Thoracic aorta (tissue), 2 donors: ENCODE data around the gene NF1. TPM values are rescaled to one million over a fixed set of nuclear protein-coding genes. Genes with fewer than 3 reads are reported as not detected.

ENCODE experiments used
- ATAC-seq: fragments of 150-250 bp; one replicate; pipeline ENCODE4 v1.8.0; 2017; ENCODE audit warnings: low read depth; ENCODE audit not compliant: insufficient number of reproducible peaks, low FRiP score
- DNase-seq: peaks from one replicate; pipeline ENCODE4 v3.0.0-alpha.2; 2020; ENCODE audit warnings: low spot score
- H3K27ac ChIP-seq, 2 donors: fragments of 200-600 bp; sonication (generic); 1 replicate in 1 of 2; 2 replicates in 1 of 2; pipeline ENCODE4 v1.5.1; 2016; ENCODE audit warnings: mild to moderate bottlenecking in 2 of 2, moderate library complexity in 2 of 2
- H3K27me3 ChIP-seq: fragments of 200-600 bp; sonication (generic); replicated peaks from 2 replicates; pipeline ENCODE4 v1.6.0; 2016; ENCODE audit warnings: mild to moderate bottlenecking; ENCODE audit not compliant: insufficient read depth
- H3K36me3 ChIP-seq: fragments of 200-600 bp; sonication (generic); one replicate; pipeline ENCODE4 v1.5.1; 2016
- H3K4me1 ChIP-seq, 2 donors: fragments of 200-600 bp; sonication (generic); 1 replicate in 1 of 2; 2 replicates in 1 of 2; pipeline versions ENCODE4 v1.5.1 to v1.6.0; 2016; ENCODE audit warnings: low read depth in 2 of 2, mild to moderate bottlenecking in 1 of 2; ENCODE audit not compliant: control insufficient read depth in 1 of 2
- H3K4me3 ChIP-seq: fragments of 200-600 bp; sonication (generic); 2 replicates; pipeline ENCODE4 v1.5.1; 2016; ENCODE audit warnings: mild to moderate bottlenecking
- H3K9me3 ChIP-seq: fragments of 200-600 bp; sonication (generic); 2 replicates; pipeline ENCODE4 v1.5.1; 2016
- total RNA-seq, 2 donors: library from RNA; depleted of rRNA; stranded (reverse); fragments of >200 nt; gene quantifications; one replicate each; pipeline versions ENCODE4 v1.1.0 to v1.2.3, GENCODE V29; 2016
- TF ChIP-seq, protein P1 (sequence below): fragments of 200-600 bp; sonication (generic); IDR thresholded peaks from one replicate; pipeline ENCODE4 v1.5.1; 2019; ENCODE audit warnings: antibody characterized with exemption

The NF1 gene
- total RNA-seq, 2 donors from 2014 or later: 60.9 to 105 TPM

DNA sequence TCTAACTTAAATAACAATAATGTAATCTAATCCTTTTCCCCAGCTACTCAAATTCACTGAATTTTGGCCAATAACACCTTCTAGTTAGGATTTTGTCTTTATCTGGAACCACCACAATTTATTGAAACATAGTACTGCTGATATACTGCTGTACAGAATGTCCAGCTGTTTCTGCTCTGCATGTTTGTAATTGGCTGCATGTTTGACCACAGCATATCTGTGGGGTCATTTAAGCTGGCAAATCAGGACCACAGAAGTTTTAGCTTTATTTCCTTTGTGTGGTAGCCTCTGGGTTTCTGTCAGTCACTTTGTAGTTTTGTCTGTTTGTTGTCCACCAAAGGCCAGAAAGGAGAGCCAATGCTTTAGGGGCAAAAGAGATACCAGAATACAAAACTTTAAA is 274.5 kb downstream of the NF1 start:
- TF ChIP-seq, protein P1, sequence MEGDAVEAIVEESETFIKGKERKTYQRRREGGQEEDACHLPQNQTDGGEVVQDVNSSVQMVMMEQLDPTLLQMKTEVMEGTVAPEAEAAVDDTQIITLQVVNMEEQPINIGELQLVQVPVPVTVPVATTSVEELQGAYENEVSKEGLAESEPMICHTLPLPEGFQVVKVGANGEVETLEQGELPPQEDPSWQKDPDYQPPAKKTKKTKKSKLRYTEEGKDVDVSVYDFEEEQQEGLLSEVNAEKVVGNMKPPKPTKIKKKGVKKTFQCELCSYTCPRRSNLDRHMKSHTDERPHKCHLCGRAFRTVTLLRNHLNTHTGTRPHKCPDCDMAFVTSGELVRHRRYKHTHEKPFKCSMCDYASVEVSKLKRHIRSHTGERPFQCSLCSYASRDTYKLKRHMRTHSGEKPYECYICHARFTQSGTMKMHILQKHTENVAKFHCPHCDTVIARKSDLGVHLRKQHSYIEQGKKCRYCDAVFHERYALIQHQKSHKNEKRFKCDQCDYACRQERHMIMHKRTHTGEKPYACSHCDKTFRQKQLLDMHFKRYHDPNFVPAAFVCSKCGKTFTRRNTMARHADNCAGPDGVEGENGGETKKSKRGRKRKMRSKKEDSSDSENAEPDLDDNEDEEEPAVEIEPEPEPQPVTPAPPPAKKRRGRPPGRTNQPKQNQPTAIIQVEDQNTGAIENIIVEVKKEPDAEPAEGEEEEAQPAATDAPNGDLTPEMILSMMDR: no peak
- ATAC-seq: no peak
- no peak for DNase-seq
- no peaks in the 10 kb centered on the region for H3K9me3 ChIP-seq
- H3K36me3 ChIP-seq: peaks cover 5% of the 10 kb centered on the region
- H3K27ac ChIP-seq: no peak overlapping the region
- no peaks in the 10 kb centered on the region for H3K4me1 ChIP-seq
- no peaks in the 10 kb centered on the region for H3K27me3 ChIP-seq
- no peak overlapping the region for H3K4me3 ChIP-seq

DNA sequence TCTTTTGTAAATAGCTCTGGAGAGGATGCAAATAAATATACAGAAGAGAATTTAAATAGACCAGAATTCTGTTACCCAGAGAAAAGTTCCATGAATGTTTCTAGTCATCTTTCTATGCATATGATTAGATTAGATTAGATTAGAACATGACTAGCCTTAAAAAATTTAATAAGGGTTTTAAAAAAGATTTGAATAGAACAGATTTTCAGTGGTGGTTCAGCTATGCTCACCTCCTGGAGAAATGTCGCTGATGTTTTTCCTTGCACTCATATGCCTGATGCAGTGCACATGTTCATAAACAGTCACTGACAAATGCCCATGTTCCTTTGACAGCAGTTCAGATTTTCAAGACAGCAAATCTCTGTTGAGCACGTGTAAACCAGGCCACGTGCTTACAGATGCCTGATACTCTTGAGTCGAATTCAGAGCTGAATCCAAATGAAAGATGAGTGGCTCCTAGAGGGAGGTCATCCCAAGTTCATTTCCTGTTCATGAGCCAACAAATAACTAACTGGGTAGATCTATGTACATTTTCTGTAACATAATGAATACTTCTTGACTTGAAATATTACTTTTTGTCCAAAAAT is 276.8 kb downstream of the NF1 start:
- H3K27me3 ChIP-seq: no peaks in the 10 kb centered on the region
- H3K36me3 ChIP-seq: peaks cover 5% of the 10 kb centered on the region
- DNase-seq: no peak
- no peaks in the 10 kb centered on the region for H3K9me3 ChIP-seq
- no peak overlapping the region for H3K27ac ChIP-seq
- no peak for ATAC-seq
- no peaks in the 10 kb centered on the region for H3K4me1 ChIP-seq
- H3K4me3 ChIP-seq: no peak overlapping the region
- TF ChIP-seq, protein P1: no peak

DNA sequence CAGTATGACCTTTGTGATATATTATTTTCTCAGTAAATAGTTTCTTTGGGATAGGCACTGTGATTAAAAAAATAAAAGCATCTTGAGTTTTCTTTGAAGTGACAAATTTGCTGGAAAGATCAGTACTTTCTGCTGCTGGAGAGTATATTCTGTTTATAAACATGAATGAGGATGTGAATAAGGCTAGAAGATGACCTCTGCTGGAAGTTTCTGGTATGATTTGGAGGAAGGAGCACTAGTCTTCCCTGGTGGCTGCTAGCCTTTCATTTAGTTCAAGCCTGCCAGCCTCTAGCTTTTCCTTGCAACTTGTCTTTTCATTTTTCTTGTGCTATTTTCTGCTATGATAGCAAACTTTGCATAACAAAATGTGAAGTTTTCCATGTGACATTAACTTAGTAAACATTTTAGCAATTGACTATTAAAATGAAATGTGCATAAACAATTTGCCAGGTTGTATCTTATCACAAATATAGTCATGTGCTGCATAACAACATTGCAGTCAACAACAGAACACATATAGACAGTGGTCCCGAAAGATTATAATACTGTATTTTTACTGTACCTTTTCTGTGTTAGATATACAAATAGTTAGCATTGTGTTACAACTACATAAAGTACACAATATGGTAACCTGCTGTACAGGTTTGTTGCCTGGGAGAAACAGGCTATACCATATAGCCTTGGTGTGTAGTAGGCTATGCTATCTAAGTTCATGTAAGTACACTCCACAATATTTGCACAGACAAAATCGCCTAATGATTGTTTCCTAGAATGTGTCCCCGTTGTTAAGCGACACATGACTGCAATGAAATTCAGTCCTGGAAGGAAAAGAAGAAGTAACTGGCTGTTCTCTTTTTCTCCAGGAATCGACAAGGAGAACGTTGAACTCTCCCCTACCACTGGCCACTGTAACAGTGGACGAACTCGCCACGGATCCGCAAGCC is 278.6 kb downstream of the NF1 start:
- Histone ChIP-seq H3K36me3 (peaks cover 8% of the 10 kb centered on the region), H3K9me3 (no peaks in the 10 kb centered on the region), H3K4me1 (no peaks in the 10 kb centered on the region), H3K27ac (no peak overlapping the region), H3K27me3 (no peaks in the 10 kb centered on the region), H3K4me3 (no peak overlapping the region)
- DNase-seq: no peak
- ATAC-seq: no peak
- TF ChIP-seq, protein P1: no peak

DNA sequence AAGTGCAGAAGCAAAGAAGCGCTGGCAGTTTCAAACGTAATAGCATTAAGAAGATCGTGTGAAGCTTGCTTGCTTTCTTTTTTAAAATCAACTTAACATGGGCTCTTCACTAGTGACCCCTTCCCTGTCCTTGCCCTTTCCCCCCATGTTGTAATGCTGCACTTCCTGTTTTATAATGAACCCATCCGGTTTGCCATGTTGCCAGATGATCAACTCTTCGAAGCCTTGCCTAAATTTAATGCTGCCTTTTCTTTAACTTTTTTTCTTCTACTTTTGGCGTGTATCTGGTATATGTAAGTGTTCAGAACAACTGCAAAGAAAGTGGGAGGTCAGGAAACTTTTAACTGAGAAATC is 279.3 kb downstream of the NF1 start:
- DNase-seq: no peak
- Histone ChIP-seq H3K27me3 (no peaks in the 10 kb centered on the region), H3K36me3 (peaks cover 8% of the 10 kb centered on the region), H3K9me3 (no peaks in the 10 kb centered on the region), H3K4me1 (no peaks in the 10 kb centered on the region), H3K4me3 (no peak overlapping the region), H3K27ac (no peak overlapping the region)
- TF ChIP-seq, protein P1: no peak
- no peak for ATAC-seq

DNA sequence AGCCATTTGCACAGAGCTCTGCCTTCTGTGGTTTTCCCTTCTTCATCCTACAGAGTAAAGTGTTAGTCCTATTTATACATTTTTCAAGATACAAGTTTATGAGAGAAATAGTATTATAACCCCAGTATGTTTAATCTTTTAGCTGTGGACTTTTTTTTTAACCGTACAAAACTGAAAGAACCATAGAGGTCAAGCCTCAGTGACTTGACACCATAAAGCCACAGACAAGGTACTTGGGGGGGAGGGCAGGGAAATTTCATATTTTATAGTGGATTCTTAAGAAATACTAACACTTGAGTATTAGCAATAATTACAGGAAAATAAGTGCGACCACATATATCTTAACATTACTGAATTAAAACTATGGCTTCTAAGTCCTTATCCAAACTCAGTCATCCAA is 279.7 kb downstream of the NF1 start:
- H3K4me3 ChIP-seq: no peak overlapping the region
- TF ChIP-seq, protein P1: no peak
- H3K9me3 ChIP-seq: no peaks in the 10 kb centered on the region
- H3K4me1 ChIP-seq: no peaks in the 10 kb centered on the region
- H3K27me3 ChIP-seq: no peaks in the 10 kb centered on the region
- peaks cover 8% of the 10 kb centered on the region for H3K36me3 ChIP-seq
- no peak for DNase-seq
- H3K27ac ChIP-seq: no peak overlapping the region
- ATAC-seq: no peak
